NCI-H226 (cell line): Measurements from ENCODE around the gene UCK1.
A peak's percentile ranks its signal among the peaks of the same experiment; 100 is the strongest.
"Not testable (repeated sequence)": the region's sequence is repeated elsewhere in the genome, so short reads cannot be mapped to it uniquely, and the experiment has no call there.

ENCODE experiments used
- DNase-seq: peaks from one replicate; pipeline ENCODE4 v3.0.0-alpha.2; 2015

Gene UCK1

GRCh38 chr9:131523086-131523388, 8.0 kb downstream of the UCK1 start:
- DNase-seq: no peak

GRCh38 chr9:131522257-131523085, 8.6 kb downstream of the UCK1 start:
- DNase-seq: no peak

GRCh38 chr9:131521822-131522221, 9.2 kb downstream of the UCK1 start:
- DNase-seq: no peak

GRCh38 chr9:131521203-131521602, 9.9 kb downstream of the UCK1 start:
- no peak for DNase-seq

GRCh38 chr9:131520503-131520902, 10.6 kb downstream of the UCK1 start:
- DNase-seq: no peak

GRCh38 chr9:131518553-131518952, 12.5 kb downstream of the UCK1 start:
- no peak for DNase-seq

GRCh38 chr9:131517761-131518190, 13.3 kb downstream of the UCK1 start:
- no peak for DNase-seq

- no peak for DNase-seq
Observed at GRCh38 chr9:131516930-131517329, 14.1 kb downstream of the UCK1 start.

- no peak for DNase-seq
Observed at GRCh38 chr9:131516100-131516499, 15.0 kb downstream of the UCK1 start.

GRCh38 chr9:131515559-131516031, 15.5 kb downstream of the UCK1 start:
- not testable (repeated sequence) for DNase-seq

- DNase-seq: no peak
Observed at GRCh38 chr9:131513177-131513576, 17.9 kb downstream of the UCK1 start.

GRCh38 chr9:131511880-131512279, 19.2 kb downstream of the UCK1 start:
- no peak for DNase-seq

- DNase-seq: no peak
Observed at GRCh38 chr9:131511416-131511815, 19.6 kb downstream of the UCK1 start.

GRCh38 chr9:131505012-131505411, 26.1 kb downstream of the UCK1 start:
- no peak for DNase-seq

- DNase-seq: no peak
Observed at GRCh38 chr9:131503626-131504465, 27.2 kb downstream of the UCK1 start.

- DNase-seq: peak; percentile 77
Observed at GRCh38 chr9:131502781-131503625, 28.1 kb downstream of the UCK1 start, which contains the start of gene POMT1. TSS of gene POMT1 (plus strand) at chr9:131502918. CDS start at chr9:131504219, 1,301 bp downstream.

- peak; percentile 61 for DNase-seq
Observed at GRCh38 chr9:131500939-131501541, 30.0 kb downstream of the UCK1 start.

GRCh38 chr9:131500377-131500776, 30.7 kb downstream of the UCK1 start:
- no peak for DNase-seq

GRCh38 chr9:131499254-131499767, 31.8 kb downstream of the UCK1 start:
- no peak for DNase-seq

GRCh38 chr9:131496844-131497405, 34.1 kb downstream of the UCK1 start:
- no peak for DNase-seq

GRCh38 chr9:131495785-131496184, 35.3 kb downstream of the UCK1 start:
- no peak for DNase-seq
